ENCODE data around the gene GDA. TPM values are rescaled to one million over a fixed set of nuclear protein-coding genes. Genes with fewer than 3 reads are reported as not detected.

The GDA gene
- total and polyA plus RNA-seq, 2 donors = 0.76 to 3.9 TPM

DNA sequence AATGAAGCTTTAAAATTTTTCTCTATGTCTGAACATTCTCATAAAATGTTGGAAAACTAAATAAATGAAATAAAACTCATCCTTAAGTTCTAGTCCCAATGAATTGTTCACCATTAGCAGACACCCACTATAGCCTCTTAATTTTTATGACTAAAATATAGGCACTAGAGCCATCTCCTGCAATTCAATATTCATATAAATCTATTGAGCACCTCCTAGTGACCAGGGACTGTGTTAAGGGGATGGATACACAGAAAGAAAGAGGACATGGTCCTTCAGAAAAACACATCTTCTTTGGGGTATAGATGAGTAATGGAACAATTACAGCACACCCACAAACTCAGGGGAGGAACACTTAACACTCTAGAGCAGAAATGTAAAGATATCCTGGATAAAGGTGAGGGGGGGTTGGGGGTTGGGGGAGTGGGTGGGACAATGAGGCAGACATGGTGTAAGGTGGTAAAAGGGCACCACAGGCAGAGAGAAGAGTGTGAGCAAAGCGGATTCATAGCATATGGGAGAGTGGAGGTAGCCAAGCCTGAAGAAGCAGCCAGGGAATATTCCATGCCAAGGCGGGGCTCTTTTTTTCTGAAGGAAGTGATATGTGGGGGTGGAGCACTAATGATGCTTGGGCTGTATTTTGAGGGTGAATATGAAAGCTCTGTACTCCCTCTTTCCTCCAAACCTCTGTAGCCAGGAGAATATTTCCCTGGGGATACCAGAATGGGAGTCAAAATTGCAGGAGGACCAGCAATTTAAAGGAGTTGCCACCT, 3.3 kb upstream of the GDA start:
- no peak overlapping the region for H3K4me3 ChIP-seq (ENCODE audit: low read length in 2 of 2)
- no peaks in the 10 kb centered on the region for H3K36me3 ChIP-seq (ENCODE audit: control insufficient read depth in 2 of 2, insufficient read depth in 2 of 2, low read length in 1 of 2)
- no peaks in the 10 kb centered on the region for H3K4me1 ChIP-seq (ENCODE audit: control insufficient read depth in 2 of 2, insufficient read depth in 2 of 2, low read length in 2 of 2)
- H3K27ac ChIP-seq (ENCODE audit: low read depth in 1 of 2, low read length in 1 of 2) = no peak overlapping the region
- WGBS = 93% methylated on average over 2 of the region's 2 CpGs
- no peaks in the 10 kb centered on the region for H3K9me3 ChIP-seq (ENCODE audit: control insufficient read depth in 2 of 2, insufficient read depth in 1 of 2, low read length in 1 of 2)
- peaks cover 23 to 28% of the 10 kb centered on the region in 2 donors for H3K27me3 ChIP-seq (ENCODE audit: control insufficient read depth in 2 of 2, insufficient read depth in 1 of 2, low read length in 1 of 2)
- DNase-seq (ENCODE audit: low read depth in 6 of 9, low spot score in 9 of 9) = no peak

DNA sequence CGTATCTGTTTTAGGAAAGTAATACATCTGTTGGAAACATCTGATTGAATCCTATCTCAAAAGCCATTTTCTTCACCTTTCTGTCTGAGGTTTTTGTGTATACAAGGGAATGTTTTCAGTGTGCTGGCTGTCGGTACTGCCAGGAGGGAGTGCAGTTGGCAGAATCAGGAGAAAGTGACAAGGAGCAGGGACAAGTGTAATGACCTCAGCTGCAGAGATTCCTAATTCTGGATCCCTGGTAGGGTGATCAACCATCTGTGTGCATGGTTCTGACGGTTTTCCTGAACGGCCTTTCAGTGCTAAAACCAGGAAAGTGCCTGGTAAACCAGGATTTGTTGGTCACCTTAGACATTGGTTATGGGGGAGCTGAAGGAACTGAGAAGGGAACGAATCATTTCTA, 1.6 kb upstream of the GDA start:
- H3K9me3 ChIP-seq (ENCODE audit: control insufficient read depth in 2 of 2, insufficient read depth in 1 of 2, low read length in 1 of 2) = no peaks in the 10 kb centered on the region
- no peak for DNase-seq (ENCODE audit: low read depth in 6 of 9, low spot score in 9 of 9)
- 88% methylated on average over 5 of the region's 5 CpGs for WGBS
- no peaks in the 10 kb centered on the region for H3K4me1 ChIP-seq (ENCODE audit: control insufficient read depth in 2 of 2, insufficient read depth in 2 of 2, low read length in 2 of 2)
- H3K27ac ChIP-seq (ENCODE audit: low read depth in 1 of 2, low read length in 1 of 2) = no peak overlapping the region
- H3K4me3 ChIP-seq (ENCODE audit: low read length in 2 of 2) = no peak overlapping the region
- H3K27me3 ChIP-seq (ENCODE audit: control insufficient read depth in 2 of 2, insufficient read depth in 1 of 2, low read length in 1 of 2) = peaks cover 23 to 28% of the 10 kb centered on the region in 2 donors
- H3K36me3 ChIP-seq (ENCODE audit: control insufficient read depth in 2 of 2, insufficient read depth in 2 of 2, low read length in 1 of 2) = no peaks in the 10 kb centered on the region

DNA sequence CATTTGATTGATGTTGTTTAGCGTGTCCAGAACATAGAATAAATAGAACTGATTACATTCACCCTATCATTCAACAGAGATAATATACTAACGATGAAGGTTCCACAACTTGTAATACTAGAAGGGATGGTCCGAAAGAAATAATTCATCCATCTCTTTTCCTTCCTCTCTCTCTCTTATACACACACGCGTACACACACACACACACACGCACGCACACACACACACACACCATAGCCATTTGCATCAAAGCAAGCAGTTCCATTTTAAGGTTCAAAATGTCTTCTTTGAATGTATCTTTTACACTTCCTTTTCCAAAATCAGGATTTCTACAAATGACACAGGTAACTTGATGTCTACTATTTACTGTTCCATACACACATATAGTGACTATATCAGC, 887 bp downstream of the GDA start:
- H3K27ac ChIP-seq (ENCODE audit: low read depth in 1 of 2, low read length in 1 of 2) = no peak overlapping the region
- no peaks in the 10 kb centered on the region for H3K36me3 ChIP-seq (ENCODE audit: control insufficient read depth in 2 of 2, insufficient read depth in 2 of 2, low read length in 1 of 2)
- peaks cover 23 to 28% of the 10 kb centered on the region in 2 donors for H3K27me3 ChIP-seq (ENCODE audit: control insufficient read depth in 2 of 2, insufficient read depth in 1 of 2, low read length in 1 of 2)
- no peaks in the 10 kb centered on the region for H3K9me3 ChIP-seq (ENCODE audit: control insufficient read depth in 2 of 2, insufficient read depth in 1 of 2, low read length in 1 of 2)
- no peak for DNase-seq (ENCODE audit: low read depth in 6 of 9, low spot score in 9 of 9)
- H3K4me3 ChIP-seq (ENCODE audit: low read length in 2 of 2) = no peak overlapping the region
- no peaks in the 10 kb centered on the region for H3K4me1 ChIP-seq (ENCODE audit: control insufficient read depth in 2 of 2, insufficient read depth in 2 of 2, low read length in 2 of 2)
- 77% methylated on average over 7 of the region's 7 CpGs for WGBS

- no peak overlapping the region for H3K27ac ChIP-seq (ENCODE audit: low read depth in 1 of 2, low read length in 1 of 2)
- no peaks in the 10 kb centered on the region for H3K4me1 ChIP-seq (ENCODE audit: control insufficient read depth in 2 of 2, insufficient read depth in 2 of 2, low read length in 2 of 2)
- no peak overlapping the region for H3K4me3 ChIP-seq (ENCODE audit: low read length in 2 of 2)
- DNase-seq (ENCODE audit: low read depth in 6 of 9, low spot score in 9 of 9) = no peak
- no peaks in the 10 kb centered on the region for H3K36me3 ChIP-seq (ENCODE audit: control insufficient read depth in 2 of 2, insufficient read depth in 2 of 2, low read length in 1 of 2)
- peaks cover 23 to 28% of the 10 kb centered on the region in 2 donors for H3K27me3 ChIP-seq (ENCODE audit: control insufficient read depth in 2 of 2, insufficient read depth in 1 of 2, low read length in 1 of 2)
- no peaks in the 10 kb centered on the region for H3K9me3 ChIP-seq (ENCODE audit: control insufficient read depth in 2 of 2, insufficient read depth in 1 of 2, low read length in 1 of 2)
- WGBS = 78% methylated on average over 6 of the region's 6 CpGs
Measured at GRCh38 chr9:72150661-72151060, 1.4 kb downstream of the GDA start.

- no peak for DNase-seq (ENCODE audit: low read depth in 6 of 9, low spot score in 9 of 9)
- H3K27me3 ChIP-seq (ENCODE audit: control insufficient read depth in 2 of 2, insufficient read depth in 1 of 2, low read length in 1 of 2) = peaks cover 23 to 28% of the 10 kb centered on the region in 2 donors
Measured at GRCh38 chr9:72151104-72151503, 1.9 kb downstream of the GDA start.

DNA sequence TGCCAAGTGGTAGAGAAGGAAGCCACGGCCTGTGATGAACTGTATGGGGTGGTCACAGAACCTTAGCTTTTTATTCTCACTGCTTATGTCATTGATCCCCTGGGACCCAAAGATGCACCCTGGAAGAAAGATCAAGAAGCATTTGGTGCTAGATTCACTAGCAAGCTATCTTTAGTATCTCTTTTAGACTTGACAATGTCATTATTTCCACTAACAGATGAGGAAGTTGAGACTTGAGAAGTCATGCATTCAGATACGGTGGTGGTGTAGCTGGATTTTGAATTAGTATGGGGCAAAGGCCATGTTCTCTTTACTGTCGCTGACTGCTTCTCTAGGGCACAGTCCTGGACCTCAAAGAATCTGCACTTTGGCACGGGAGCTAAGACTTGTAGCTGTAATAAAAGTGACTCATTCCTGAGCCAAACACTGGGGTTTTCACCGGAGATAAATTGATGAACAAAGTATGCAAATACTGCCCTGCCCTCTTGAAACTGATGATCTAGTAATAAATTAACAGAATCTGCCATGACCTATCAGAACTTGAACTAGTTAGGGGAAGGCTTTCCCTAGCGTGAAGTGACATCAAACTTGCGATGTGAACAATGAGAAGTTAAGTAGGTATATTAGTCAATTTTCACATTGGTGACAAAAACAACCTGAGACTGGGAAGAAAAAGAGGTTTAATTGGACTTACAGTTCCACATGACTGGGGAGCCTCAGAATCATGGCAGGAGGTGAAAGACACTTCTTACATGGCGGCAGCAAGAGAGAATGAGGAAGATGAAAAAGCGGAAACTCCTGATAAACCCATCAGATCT, 5.4 kb downstream of the GDA start:
- WGBS = 90% methylated on average over 9 of the region's 9 CpGs
- Histone ChIP-seq H3K36me3 (ENCODE audit: control insufficient read depth in 2 of 2, insufficient read depth in 2 of 2, low read length in 1 of 2) (no peaks in the 10 kb centered on the region), H3K4me3 (ENCODE audit: low read length in 2 of 2) (no peak overlapping the region), H3K9me3 (ENCODE audit: control insufficient read depth in 2 of 2, insufficient read depth in 1 of 2, low read length in 1 of 2) (no peaks in the 10 kb centered on the region), H3K27me3 (ENCODE audit: control insufficient read depth in 2 of 2, insufficient read depth in 1 of 2, low read length in 1 of 2) (peaks cover 8 to 11% of the 10 kb centered on the region in 2 donors), H3K4me1 (ENCODE audit: control insufficient read depth in 2 of 2, insufficient read depth in 2 of 2, low read length in 2 of 2) (no peaks in the 10 kb centered on the region), H3K27ac (ENCODE audit: low read depth in 1 of 2, low read length in 1 of 2) (no peak overlapping the region)
- DNase-seq (ENCODE audit: low read depth in 6 of 9, low spot score in 9 of 9) = no peak

More at GRCh38 chr9:72151104-72151503, 1.9 kb downstream of the GDA start:
- H3K9me3 ChIP-seq (ENCODE audit: control insufficient read depth in 2 of 2, insufficient read depth in 1 of 2, low read length in 1 of 2) = no peaks in the 10 kb centered on the region
- no peaks in the 10 kb centered on the region for H3K36me3 ChIP-seq (ENCODE audit: control insufficient read depth in 2 of 2, insufficient read depth in 2 of 2, low read length in 1 of 2)
- H3K4me3 ChIP-seq (ENCODE audit: low read length in 2 of 2) = no peak overlapping the region
- no peak overlapping the region for H3K27ac ChIP-seq (ENCODE audit: low read depth in 1 of 2, low read length in 1 of 2)
- no peaks in the 10 kb centered on the region for H3K4me1 ChIP-seq (ENCODE audit: control insufficient read depth in 2 of 2, insufficient read depth in 2 of 2, low read length in 2 of 2)

- peaks cover 4 to 5% of the 10 kb centered on the region in 2 donors for H3K27me3 ChIP-seq (ENCODE audit: control insufficient read depth in 2 of 2, insufficient read depth in 1 of 2, low read length in 1 of 2)
- no peak for DNase-seq (ENCODE audit: low read depth in 6 of 9, low spot score in 9 of 9)
- H3K4me1 ChIP-seq (ENCODE audit: control insufficient read depth in 2 of 2, insufficient read depth in 2 of 2, low read length in 2 of 2) = no peaks in the 10 kb centered on the region
- H3K9me3 ChIP-seq (ENCODE audit: control insufficient read depth in 2 of 2, insufficient read depth in 1 of 2, low read length in 1 of 2) = no peaks in the 10 kb centered on the region
- 93% methylated on average over 2 of the region's 2 CpGs for WGBS
- no peak overlapping the region for H3K27ac ChIP-seq (ENCODE audit: low read depth in 1 of 2, low read length in 1 of 2)
- H3K4me3 ChIP-seq (ENCODE audit: low read length in 2 of 2) = no peak overlapping the region
- no peaks in the 10 kb centered on the region for H3K36me3 ChIP-seq (ENCODE audit: control insufficient read depth in 2 of 2, insufficient read depth in 2 of 2, low read length in 1 of 2)
Measured at GRCh38 chr9:72155301-72155700, 6.1 kb downstream of the GDA start.

GRCh38 chr9:72156586-72156985, 7.3 kb downstream of the GDA start:
- Histone ChIP-seq H3K27me3 (ENCODE audit: control insufficient read depth in 2 of 2, insufficient read depth in 1 of 2, low read length in 1 of 2) (no peaks in the 10 kb centered on the region), H3K27ac (ENCODE audit: low read depth in 1 of 2, low read length in 1 of 2) (no peak overlapping the region), H3K9me3 (ENCODE audit: control insufficient read depth in 2 of 2, insufficient read depth in 1 of 2, low read length in 1 of 2) (no peaks in the 10 kb centered on the region), H3K4me1 (ENCODE audit: control insufficient read depth in 2 of 2, insufficient read depth in 2 of 2, low read length in 2 of 2) (no peaks in the 10 kb centered on the region), H3K4me3 (ENCODE audit: low read length in 2 of 2) (no peak overlapping the region), H3K36me3 (ENCODE audit: control insufficient read depth in 2 of 2, insufficient read depth in 2 of 2, low read length in 1 of 2) (no peaks in the 10 kb centered on the region)
- DNase-seq (ENCODE audit: low read depth in 6 of 9, low spot score in 9 of 9) = no peak

DNA sequence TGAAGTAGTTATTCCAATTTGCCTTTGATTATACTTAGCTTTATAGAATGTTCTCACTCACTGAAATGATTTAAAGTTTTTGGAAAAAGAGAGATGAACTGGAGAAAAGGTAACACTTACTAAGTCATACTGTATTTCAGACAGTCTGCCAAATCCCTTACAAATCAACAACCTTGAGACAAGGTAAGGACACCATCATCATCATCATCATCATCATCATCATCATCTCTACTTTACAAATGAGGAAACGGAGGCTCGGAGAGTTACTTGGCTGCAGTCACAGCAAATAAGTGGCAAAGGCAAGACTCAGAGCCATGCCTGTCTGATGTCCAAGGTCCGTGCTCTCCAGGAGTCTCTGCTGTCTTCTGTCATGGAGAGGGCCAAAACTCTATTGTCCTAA, 9.4 kb downstream of the GDA start:
- WGBS = 91% methylated on average over 3 of the region's 3 CpGs
- Histone ChIP-seq H3K4me3 (ENCODE audit: low read length in 2 of 2) (no peak overlapping the region), H3K27me3 (ENCODE audit: control insufficient read depth in 2 of 2, insufficient read depth in 1 of 2, low read length in 1 of 2) (no peaks in the 10 kb centered on the region), H3K36me3 (ENCODE audit: control insufficient read depth in 2 of 2, insufficient read depth in 2 of 2, low read length in 1 of 2) (no peaks in the 10 kb centered on the region), H3K4me1 (ENCODE audit: control insufficient read depth in 2 of 2, insufficient read depth in 2 of 2, low read length in 2 of 2) (no peaks in the 10 kb centered on the region), H3K9me3 (ENCODE audit: control insufficient read depth in 2 of 2, insufficient read depth in 1 of 2, low read length in 1 of 2) (no peaks in the 10 kb centered on the region), H3K27ac (ENCODE audit: low read depth in 1 of 2, low read length in 1 of 2) (no peak overlapping the region)
- no peak for DNase-seq (ENCODE audit: low read depth in 6 of 9, low spot score in 9 of 9)
